GM12872 (cell line): Measurements from ENCODE around the gene ANKS1A.

Experiments used
- TF ChIP-seq, protein P1 (sequence below): IDR thresholded peaks from 3 replicates; pipeline ENCODE4 v1.5.1; 2011; ENCODE audit warnings: low read depth, mild to moderate bottlenecking, low read length, moderate library complexity; ENCODE audit not compliant: insufficient read depth

ANKS1A gene

DNA sequence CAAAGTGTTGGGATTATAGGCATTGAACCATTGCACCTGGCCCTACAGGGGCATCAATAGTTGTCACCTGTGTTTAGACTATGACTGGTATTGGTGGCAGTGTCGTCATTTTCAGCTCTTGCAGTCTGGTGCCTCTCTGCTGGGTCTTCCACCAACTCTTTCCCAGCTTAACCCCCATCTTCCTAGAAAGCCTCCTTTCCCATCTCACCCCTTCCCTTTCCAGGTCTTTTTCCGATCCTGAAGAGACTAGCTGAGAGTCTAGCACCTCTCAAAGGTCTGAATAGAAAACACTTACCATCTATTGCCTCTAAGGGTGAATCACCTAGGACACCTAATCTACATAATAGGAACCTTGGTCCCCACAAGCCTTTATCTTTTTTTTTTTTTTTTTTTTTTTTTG lies 181.1 kb downstream of the ANKS1A start:
- TF ChIP-seq, protein P1, sequence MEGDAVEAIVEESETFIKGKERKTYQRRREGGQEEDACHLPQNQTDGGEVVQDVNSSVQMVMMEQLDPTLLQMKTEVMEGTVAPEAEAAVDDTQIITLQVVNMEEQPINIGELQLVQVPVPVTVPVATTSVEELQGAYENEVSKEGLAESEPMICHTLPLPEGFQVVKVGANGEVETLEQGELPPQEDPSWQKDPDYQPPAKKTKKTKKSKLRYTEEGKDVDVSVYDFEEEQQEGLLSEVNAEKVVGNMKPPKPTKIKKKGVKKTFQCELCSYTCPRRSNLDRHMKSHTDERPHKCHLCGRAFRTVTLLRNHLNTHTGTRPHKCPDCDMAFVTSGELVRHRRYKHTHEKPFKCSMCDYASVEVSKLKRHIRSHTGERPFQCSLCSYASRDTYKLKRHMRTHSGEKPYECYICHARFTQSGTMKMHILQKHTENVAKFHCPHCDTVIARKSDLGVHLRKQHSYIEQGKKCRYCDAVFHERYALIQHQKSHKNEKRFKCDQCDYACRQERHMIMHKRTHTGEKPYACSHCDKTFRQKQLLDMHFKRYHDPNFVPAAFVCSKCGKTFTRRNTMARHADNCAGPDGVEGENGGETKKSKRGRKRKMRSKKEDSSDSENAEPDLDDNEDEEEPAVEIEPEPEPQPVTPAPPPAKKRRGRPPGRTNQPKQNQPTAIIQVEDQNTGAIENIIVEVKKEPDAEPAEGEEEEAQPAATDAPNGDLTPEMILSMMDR, result no peak

DNA sequence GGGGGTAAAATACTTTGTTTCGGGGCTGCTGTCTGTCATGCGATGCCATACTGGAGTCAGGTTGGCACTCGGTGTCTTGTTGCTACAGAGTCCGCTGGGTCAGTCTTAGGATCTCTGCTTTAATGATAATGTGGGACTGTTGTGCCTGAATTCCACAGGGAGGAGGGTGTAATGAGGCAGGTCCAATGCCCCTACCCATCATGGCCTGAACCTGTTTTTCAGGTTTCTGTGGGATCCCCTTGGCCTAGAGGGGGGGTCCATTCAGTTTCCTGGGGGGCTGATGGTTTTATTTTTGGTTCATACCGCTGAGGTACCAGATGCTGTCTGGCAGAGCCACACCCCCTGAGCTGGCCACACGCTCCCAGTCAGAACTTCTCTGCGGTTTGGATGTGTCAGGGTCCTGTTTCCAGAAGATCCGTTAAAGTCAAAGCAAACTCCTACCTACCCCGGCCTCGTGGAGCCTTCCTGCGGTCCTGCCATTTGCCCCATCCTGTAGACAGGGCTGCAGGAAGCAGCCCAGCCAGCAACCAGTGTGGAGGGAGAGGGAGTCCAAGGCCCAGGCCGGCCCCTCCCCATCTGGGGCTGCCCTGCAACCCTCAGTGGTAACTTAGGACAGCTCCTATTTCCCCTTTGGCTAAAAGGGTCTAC lies 182.4 kb downstream of the ANKS1A start:
- TF ChIP-seq, protein P1, result no peak

DNA sequence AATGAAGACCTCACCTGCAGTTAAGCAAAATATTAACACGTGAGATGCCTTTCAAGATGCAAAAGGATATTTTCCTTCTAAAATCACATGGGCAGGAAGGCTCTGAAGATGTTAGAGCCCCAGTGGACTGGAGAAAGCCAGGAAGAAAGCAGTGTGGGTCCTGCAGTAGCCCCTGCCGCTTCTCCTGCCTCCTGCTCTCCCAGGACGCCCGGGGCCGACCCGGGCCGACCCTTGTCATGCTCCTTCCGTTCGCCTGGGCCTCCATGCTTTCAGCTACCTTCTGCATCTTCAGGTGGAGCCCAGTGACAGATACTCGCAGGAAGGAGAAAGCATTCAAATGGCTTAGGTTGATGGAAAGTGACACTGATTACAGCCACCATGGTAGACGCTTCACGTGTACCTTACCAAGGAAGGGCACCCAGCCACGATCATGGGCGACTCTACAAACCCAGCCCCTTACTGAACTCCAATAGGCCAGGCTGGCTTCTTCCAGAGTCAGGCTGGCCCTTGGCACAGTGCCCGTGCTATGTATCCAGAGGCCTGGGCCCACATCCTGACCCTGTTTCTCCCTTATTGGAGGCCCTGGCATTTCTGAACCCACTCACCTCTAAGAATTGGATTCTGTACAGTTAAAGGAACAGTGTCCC lies 183.1 kb downstream of the ANKS1A start:
- TF ChIP-seq, protein P1, result no peak

DNA sequence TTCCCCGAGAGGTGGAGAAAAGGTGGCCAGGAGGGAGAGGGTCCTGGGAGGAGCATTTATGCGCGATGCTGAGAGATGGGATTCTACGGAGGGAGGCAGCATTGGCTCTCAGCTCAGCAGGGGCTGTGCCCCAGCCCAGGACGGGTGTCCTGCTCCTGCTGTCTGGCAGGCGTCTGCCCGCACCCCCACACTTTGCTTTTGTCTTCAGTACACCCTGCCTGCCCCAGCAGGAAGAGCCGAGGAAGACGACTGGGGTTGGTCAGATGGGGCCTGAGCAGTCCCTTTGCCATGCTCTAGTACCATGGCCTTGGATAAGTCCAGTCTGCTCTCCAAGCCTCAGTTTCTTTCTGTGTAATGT lies 183.6 kb downstream of the ANKS1A start:
- TF ChIP-seq, protein P1, result no peak

DNA sequence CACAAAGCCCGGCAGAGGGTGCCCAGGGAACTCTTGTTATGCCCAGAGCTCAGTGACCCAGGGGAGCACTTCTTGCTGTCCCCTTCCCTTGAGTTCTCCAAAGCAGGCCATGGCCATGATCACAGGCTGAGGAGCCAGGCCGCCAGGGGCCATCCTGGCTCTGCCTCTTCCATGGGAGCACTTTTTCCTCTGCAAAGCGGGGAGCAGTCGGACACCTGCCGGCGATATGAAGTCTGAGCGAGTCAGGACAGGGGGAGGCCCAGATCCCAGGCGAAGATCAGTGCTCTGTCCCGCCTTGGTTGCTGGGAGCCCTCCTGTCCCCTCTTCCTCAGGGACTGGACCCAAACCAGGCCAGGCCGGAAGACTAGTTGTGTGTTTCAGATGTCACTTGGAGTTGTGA lies 184.2 kb downstream of the ANKS1A start:
- TF ChIP-seq, protein P1, result no peak

DNA sequence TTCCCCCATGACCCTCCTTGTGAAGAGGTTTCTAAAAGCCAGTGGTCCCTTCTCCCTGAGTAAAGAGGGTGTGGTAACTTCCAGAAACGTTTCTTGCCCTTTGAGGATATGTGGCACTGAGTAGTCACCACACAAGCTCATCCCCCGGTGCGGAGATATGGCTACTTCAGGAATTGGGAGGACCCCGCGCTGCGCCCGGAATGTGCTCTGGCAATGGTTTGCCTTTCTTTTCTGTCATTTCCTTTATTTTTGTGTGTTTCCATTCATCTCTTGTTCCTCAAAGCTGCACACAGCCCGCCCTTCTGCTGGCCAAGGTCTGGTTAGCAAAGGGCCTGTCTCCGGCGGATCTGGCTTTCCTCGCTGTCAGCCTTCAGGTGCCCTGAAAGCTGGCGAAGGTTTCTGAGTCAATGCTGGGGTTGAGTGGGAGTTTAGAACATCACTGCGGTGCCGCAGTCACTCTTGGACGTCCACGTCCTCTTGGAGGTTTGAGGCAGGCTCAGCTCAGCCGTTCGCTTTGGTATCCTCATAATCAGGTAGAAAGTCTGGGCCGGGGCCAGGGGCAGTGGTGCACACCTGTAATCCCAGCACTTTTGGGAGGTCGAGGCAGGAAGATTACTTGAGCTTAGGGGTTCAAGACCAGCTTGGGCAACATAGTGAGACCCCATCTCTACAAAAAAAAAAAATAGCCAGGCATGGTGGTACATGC lies 184.9 kb downstream of the ANKS1A start:
- TF ChIP-seq, protein P1, result no peak

DNA sequence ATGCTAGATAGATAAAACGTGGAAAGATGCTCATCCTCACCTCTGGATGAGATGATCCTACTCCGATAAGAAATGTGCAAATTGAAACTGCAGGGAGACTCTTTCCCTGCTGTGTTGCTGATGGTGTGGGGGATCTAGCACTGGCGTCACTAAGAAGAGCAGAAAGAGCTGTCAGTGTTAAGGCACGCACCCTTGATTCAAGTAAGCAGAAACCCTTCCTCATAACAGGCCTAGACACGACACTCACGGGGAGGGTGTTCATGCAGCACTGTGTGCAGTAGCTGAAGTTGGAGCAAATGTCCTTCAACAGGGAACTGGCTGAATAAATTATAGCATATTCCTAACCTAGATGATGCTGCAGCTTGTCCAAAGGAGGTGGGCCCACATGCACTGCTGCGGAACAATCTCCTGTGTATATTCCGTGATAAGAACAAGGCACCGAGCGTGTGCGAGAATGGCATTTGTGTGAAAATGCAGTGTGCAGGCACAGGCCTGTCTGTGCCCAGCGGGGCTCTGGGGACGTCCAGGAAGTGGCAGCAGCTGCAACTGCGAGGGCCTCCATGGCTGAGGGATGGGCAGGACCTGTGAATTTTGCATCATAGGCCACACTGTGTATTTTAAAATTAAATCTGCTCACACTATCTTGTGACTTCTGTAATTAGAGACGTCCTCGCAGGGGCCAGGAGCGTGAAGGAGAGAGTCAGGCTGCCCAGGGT lies 188.1 kb downstream of the ANKS1A start:
- TF ChIP-seq, protein P1, result no peak
